Endothelial cell (in vitro differentiated cells): ENCODE measurements around the gene SLC32A1. TPM values are rescaled to one million over a fixed set of nuclear protein-coding genes. Genes with fewer than 3 reads are reported as not detected.

Experiments
- DNase-seq: peaks from one replicate; pipeline ENCODE4 v3.0.0; 2021; ENCODE audit warnings: low spot score
- H3K27ac Mint-ChIP-seq: one replicate; pipeline ENCODE4 v1.8.0; 2021; ENCODE audit warnings: mixed read lengths, inconsistent platforms; ENCODE audit not compliant: unreplicated experiment
- H3K27me3 Mint-ChIP-seq: one replicate; pipeline ENCODE4 v1.8.0; 2021; ENCODE audit warnings: mild to moderate bottlenecking, moderate library complexity, mixed read lengths, inconsistent platforms; ENCODE audit not compliant: unreplicated experiment
- H3K36me3 Mint-ChIP-seq: one replicate; pipeline ENCODE4 v1.8.0; 2021; ENCODE audit warnings: mild to moderate bottlenecking, low read depth, mixed read lengths, inconsistent platforms; ENCODE audit not compliant: unreplicated experiment
- H3K4me1 Mint-ChIP-seq: one replicate; pipeline ENCODE4 v1.8.0; 2021; ENCODE audit warnings: mild to moderate bottlenecking, mixed read lengths, inconsistent platforms; ENCODE audit not compliant: unreplicated experiment
- H3K4me3 Mint-ChIP-seq: one replicate; pipeline ENCODE4 v1.8.0; 2021; ENCODE audit warnings: mild to moderate bottlenecking, mixed read lengths, inconsistent platforms; ENCODE audit not compliant: unreplicated experiment
- H3K9me3 Mint-ChIP-seq: one replicate; pipeline ENCODE4 v1.8.0; 2021; ENCODE audit warnings: mixed read lengths, inconsistent platforms; ENCODE audit not compliant: unreplicated experiment
- total RNA-seq: library from RNA; stranded (reverse); fragmentation: NEBNext Ultra II Directional; extraction: Animal tissue kit (Norgen Biotek cat#: 25700); gene quantifications from one replicate; pipeline ENCODE4 v1.2.1, GENCODE V29; 2021; ENCODE audit not compliant: unreplicated experiment
- TF ChIP-seq, protein P1 (sequence below): fragments of 200-600 bp; sonication (generic); IDR thresholded peaks from one replicate; pipeline ENCODE4 v1.5.0; 2021; ENCODE audit warnings: antibody characterized with exemption; ENCODE audit not compliant: unreplicated experiment

SLC32A1 gene
- total RNA-seq, 1 donor from 2014 or later, result 3.4 TPM

DNA sequence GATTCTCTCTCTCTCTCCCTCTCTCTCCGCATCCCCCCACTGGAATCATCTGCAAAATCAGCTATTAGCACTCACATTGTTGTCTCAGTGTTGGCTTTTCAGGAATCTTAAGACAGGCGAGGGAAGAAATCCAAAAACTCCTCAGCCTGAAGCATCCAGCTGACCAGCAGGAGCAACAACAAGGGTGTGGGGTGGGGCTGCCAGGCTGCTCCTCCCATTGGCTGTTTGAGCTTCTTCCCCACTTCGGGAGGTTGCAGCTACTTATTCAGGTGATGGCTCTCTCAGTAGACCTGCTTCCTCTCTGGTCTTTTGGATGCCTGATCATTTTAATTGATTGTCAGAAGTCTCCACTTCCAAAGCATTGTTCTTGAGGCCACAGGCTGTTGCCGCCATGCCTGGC is 24.1 kb upstream of the SLC32A1 start:
- Mint-ChIP-seq H3K27ac (no peak overlapping the region), H3K27me3 (peaks cover 1% of the 10 kb centered on the region), H3K4me1 (no peaks in the 10 kb centered on the region), H3K36me3 (no peaks in the 10 kb centered on the region), H3K9me3 (no peaks in the 10 kb centered on the region), H3K4me3 (no peak overlapping the region)
- TF ChIP-seq, protein P1, sequence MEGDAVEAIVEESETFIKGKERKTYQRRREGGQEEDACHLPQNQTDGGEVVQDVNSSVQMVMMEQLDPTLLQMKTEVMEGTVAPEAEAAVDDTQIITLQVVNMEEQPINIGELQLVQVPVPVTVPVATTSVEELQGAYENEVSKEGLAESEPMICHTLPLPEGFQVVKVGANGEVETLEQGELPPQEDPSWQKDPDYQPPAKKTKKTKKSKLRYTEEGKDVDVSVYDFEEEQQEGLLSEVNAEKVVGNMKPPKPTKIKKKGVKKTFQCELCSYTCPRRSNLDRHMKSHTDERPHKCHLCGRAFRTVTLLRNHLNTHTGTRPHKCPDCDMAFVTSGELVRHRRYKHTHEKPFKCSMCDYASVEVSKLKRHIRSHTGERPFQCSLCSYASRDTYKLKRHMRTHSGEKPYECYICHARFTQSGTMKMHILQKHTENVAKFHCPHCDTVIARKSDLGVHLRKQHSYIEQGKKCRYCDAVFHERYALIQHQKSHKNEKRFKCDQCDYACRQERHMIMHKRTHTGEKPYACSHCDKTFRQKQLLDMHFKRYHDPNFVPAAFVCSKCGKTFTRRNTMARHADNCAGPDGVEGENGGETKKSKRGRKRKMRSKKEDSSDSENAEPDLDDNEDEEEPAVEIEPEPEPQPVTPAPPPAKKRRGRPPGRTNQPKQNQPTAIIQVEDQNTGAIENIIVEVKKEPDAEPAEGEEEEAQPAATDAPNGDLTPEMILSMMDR, result no peak
- no peak for DNase-seq

DNA sequence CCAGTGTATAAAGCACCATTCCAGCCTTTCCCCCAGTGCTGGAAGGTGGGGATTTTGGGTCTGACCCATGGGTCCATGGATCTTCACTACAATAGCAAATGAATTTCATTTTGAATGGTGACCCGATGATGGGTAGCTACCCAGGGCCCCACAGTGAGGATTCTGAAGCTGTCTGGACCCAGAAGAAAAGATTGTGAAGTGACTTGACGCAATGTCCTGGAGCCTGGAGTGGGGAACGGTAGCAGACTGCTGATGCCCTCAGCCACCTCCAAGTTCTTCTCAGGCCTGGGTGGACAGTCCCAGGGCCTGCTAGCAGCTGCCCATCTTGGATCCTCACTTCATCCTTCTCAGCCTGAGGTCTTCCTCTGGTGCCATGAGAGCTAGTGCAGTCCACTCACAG is 23.4 kb upstream of the SLC32A1 start:
- H3K4me3 Mint-ChIP-seq, result no peak overlapping the region

DNA sequence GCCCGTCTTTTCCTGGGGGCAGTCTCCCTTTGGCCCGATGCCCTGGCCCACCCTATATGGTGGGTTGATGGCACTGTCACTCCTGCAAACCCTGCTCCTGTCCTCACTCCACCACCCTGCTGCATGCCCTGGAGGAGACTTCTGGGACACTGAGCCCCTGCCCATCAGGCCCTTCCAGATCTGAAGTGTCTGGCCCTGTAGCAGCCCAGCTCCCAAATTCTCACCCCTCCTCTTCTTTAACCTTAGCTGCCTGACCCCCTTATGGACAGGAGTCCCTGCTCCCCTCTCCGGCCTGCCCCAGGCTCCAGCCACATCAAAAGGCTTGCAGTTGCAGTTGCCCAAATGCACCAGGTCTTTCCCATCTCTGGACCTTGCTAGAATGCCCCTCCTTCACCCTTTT is 20.8 kb upstream of the SLC32A1 start:
- no peaks in the 10 kb centered on the region for H3K9me3 Mint-ChIP-seq
- no peaks in the 10 kb centered on the region for H3K4me1 Mint-ChIP-seq
- no peaks in the 10 kb centered on the region for H3K36me3 Mint-ChIP-seq
- TF ChIP-seq, protein P1, result no peak
- H3K4me3 Mint-ChIP-seq, result no peak overlapping the region
- H3K27me3 Mint-ChIP-seq, result peaks cover 1% of the 10 kb centered on the region
- no peak for DNase-seq
- H3K27ac Mint-ChIP-seq, result no peak overlapping the region

More for the DNA sequence above, 23.4 kb upstream of the SLC32A1 start:
- TF ChIP-seq, protein P1, result no peak
- Mint-ChIP-seq H3K36me3 (no peaks in the 10 kb centered on the region), H3K27me3 (peaks cover 1% of the 10 kb centered on the region), H3K27ac (no peak overlapping the region), H3K4me1 (no peaks in the 10 kb centered on the region), H3K9me3 (no peaks in the 10 kb centered on the region)
- no peak for DNase-seq

DNA sequence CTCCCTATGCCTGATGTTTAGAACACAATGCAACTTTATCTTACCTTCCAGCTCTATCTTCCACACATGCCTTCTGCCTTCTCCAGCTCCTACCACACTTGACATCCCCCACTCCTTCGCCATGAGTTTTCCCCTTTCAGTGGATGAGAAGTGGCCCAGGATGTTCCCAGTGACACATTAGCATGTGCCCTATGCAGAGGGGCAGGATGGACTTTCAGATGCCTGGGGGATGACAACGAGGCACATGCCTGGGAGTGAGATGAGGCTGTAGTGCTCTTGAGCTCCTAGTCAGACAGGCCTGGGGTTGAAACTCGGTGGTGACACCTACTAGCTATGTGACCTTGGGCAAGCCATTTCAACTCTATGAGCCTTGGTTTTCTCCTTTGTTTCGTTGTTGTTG is 20.1 kb upstream of the SLC32A1 start:
- Mint-ChIP-seq H3K27ac (no peak overlapping the region), H3K9me3 (no peaks in the 10 kb centered on the region), H3K36me3 (no peaks in the 10 kb centered on the region), H3K4me3 (no peak overlapping the region), H3K4me1 (no peaks in the 10 kb centered on the region), H3K27me3 (peaks cover 1% of the 10 kb centered on the region)
- DNase-seq, result no peak
- TF ChIP-seq, protein P1, result no peak

DNA sequence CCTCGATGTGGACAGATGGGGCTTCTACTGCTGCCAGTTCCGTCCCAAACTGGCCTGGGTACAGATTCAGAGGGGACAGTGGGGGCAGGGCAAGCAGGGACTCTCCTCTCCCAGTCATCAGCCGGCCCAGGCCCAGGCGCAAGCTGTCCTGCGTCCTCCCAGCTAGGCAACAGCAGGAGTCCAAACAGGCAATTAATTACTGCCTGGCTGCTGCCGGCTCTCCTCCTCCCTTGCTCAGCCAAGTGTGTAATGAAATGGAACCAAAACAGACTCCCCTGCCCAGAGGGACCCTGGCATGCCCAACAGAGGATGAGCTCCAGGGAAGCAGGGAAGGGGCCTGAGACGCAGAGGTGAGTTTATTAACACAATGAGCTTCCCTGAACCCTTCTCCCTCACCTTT is 17.8 kb upstream of the SLC32A1 start:
- H3K36me3 Mint-ChIP-seq, result no peaks in the 10 kb centered on the region
- no peaks in the 10 kb centered on the region for H3K9me3 Mint-ChIP-seq
- H3K4me1 Mint-ChIP-seq, result no peaks in the 10 kb centered on the region
- TF ChIP-seq, protein P1, result no peak
- H3K4me3 Mint-ChIP-seq, result no peak overlapping the region
- H3K27ac Mint-ChIP-seq, result no peak overlapping the region
- H3K27me3 Mint-ChIP-seq, result peaks cover 1% of the 10 kb centered on the region
- DNase-seq, result no peak
